CD4-positive, alpha-beta memory T cell (primary cell): Measurements from ENCODE around the gene SH2D4B. TPM values are rescaled to one million over a fixed set of nuclear protein-coding genes. Genes with fewer than 3 reads are reported as not detected.
A peak's percentile ranks its signal among the peaks of the same experiment; 100 is the strongest.

ENCODE experiments used
- CTCF ChIA-PET: fragments of 350-600 bp; sonication (Branson Sonifier 250); formaldehyde crosslinking; loops from one replicate; lab custom pipeline; 2021; ENCODE audit warnings: inconsistent platforms; ENCODE audit not compliant: partially characterized antibody; lab: Charles Lee
- POLR2A ChIA-PET: fragments of 350-600 bp; sonication (Branson Sonifier 250); formaldehyde crosslinking; loops from one replicate; lab custom pipeline; 2021; ENCODE audit not compliant: partially characterized antibody; lab: Charles Lee
- DNase-seq, 5 donors: peaks; one replicate each; pipeline versions ENCODE4 v3.0.0 to v3.0.0-alpha.2; 2020 to 2022; ENCODE audit warnings: mixed read lengths in 1 of 5
- H3K27ac ChIP-seq: one replicate; pipeline ENCODE4 v1.7.0; 2013; ENCODE audit warnings: low read depth, low read length
- H3K27me3 ChIP-seq: 2 replicates; pipeline ENCODE4 v1.7.0; 2013; ENCODE audit warnings: mild to moderate bottlenecking, low read length, moderate library complexity; ENCODE audit not compliant: insufficient read depth
- H3K36me3 ChIP-seq: 2 replicates; pipeline ENCODE4 v1.7.0; 2013; ENCODE audit warnings: mild to moderate bottlenecking, low read length, moderate library complexity; ENCODE audit not compliant: insufficient read depth
- H3K4me1 ChIP-seq: 2 replicates; pipeline ENCODE4 v1.7.0; 2013; ENCODE audit warnings: mild to moderate bottlenecking, low read length, moderate library complexity; ENCODE audit not compliant: insufficient read depth
- H3K4me3 ChIP-seq, 2 donors: one replicate each; pipeline ENCODE4 v1.7.0; 2013; ENCODE audit warnings: low read length in 2 of 2, mild to moderate bottlenecking in 1 of 2
- H3K9me3 ChIP-seq, 2 donors: one replicate each; pipeline ENCODE4 v1.7.0; 2013; ENCODE audit warnings: low read length in 2 of 2, control low read depth in 1 of 2; ENCODE audit not compliant: control insufficient read depth in 1 of 2
- H3K27ac Mint-ChIP-seq, 7 donors: one replicate each; pipeline ENCODE4 v1.8.0; 2020 to 2021; ENCODE audit warnings: mixed read lengths in 7 of 7, mild to moderate bottlenecking in 6 of 7, inconsistent platforms in 3 of 7, moderate library complexity in 3 of 7
- H3K27me3 Mint-ChIP-seq, 2 donors: one replicate each; pipeline ENCODE4 v1.8.0; 2020 to 2021; ENCODE audit warnings: mixed read lengths in 2 of 2
- H3K36me3 Mint-ChIP-seq, 2 donors: one replicate each; pipeline ENCODE4 v1.8.0; 2020 to 2021; ENCODE audit warnings: mixed read lengths in 2 of 2, inconsistent platforms in 1 of 2, mild to moderate bottlenecking in 1 of 2
- H3K4me1 Mint-ChIP-seq, 4 donors: one replicate each; pipeline ENCODE4 v1.8.0; 2020 to 2021; ENCODE audit warnings: mixed read lengths in 4 of 4, mild to moderate bottlenecking in 1 of 4
- H3K4me3 Mint-ChIP-seq, 8 donors: one replicate each; pipeline ENCODE4 v1.8.0; 2020 to 2021; ENCODE audit warnings: mixed read lengths in 8 of 8, mild to moderate bottlenecking in 7 of 8, moderate library complexity in 6 of 8, inconsistent platforms in 3 of 8
- H3K9me3 Mint-ChIP-seq, 8 donors: one replicate each; pipeline ENCODE4 v1.8.0; 2020 to 2021; ENCODE audit warnings: mixed read lengths in 8 of 8, mild to moderate bottlenecking in 5 of 8, inconsistent platforms in 3 of 8, moderate library complexity in 1 of 8
- intact Hi-C: fragments of 100-400 bp; cut with micrococcal nuclease; formaldehyde crosslinking; loops from one replicate; pipeline ENCODE4 v1.15.1; 2023
- polyA plus RNA-seq, 2 donors: library from polyadenylated mRNA; unstranded; fragments of 300-500 nt; fragmentation: Illumina TruSeq; gene quantifications; one replicate each; pipeline ENCODE4 v1.2.3, GENCODE V29; 2021
- total RNA-seq, 2 experiments: library from RNA; stranded (reverse); gene quantifications; one replicate each; pipeline ENCODE4 v1.2.3, GENCODE V29; 2021

Gene SH2D4B
- total and polyA plus RNA-seq, 4 experiments from 2014 or later, result 0.17 TPM; not detected in 2

GRCh38 chr10:80660266-80660665, 122.6 kb downstream of the SH2D4B start:
- Histone ChIP-seq H3K27me3 (no peaks in the 10 kb centered on the region), H3K9me3 (peaks cover 0 to 5% of the 10 kb centered on the region in 2 donors), H3K4me3 (no peak overlapping the region), H3K4me1 (peaks cover 5% of the 10 kb centered on the region), H3K27ac (no peak overlapping the region), H3K36me3 (no peaks in the 10 kb centered on the region)
- Mint-ChIP-seq H3K9me3 (no peaks in the 10 kb centered on the region), H3K36me3 (no peaks in the 10 kb centered on the region), H3K27ac (no peak overlapping the region), H3K4me1 (peaks cover 0 to 4% (median 3%) of the 10 kb centered on the region in 4 donors), H3K27me3 (peaks cover 9 to 13% of the 10 kb centered on the region in 2 donors), H3K4me3 (no peak overlapping the region)
- CTCF ChIA-PET, result interaction anchor here (1.0 to 5.3 kb wide), 5 partner anchors 8 to 282 kb away, joined by 3 to 37 read pairs (median 4); no protein-coding TSS in a partner anchor
- DNase-seq, result no peak
- POLR2A ChIA-PET, result no interaction called here
- intact Hi-C loops, result loop anchor here (10.0 kb wide), 1 partner anchor 275 kb away; no protein-coding TSS in a partner anchor

- Mint-ChIP-seq H3K9me3 (no peaks in the 10 kb centered on the region), H3K4me3 (no peak overlapping the region), H3K27ac (no peak overlapping the region), H3K4me1 (peaks cover 0 to 4% (median 3%) of the 10 kb centered on the region in 4 donors), H3K36me3 (no peaks in the 10 kb centered on the region), H3K27me3 (peaks cover 11 to 13% of the 10 kb centered on the region in 2 donors)
- no peak for DNase-seq
- CTCF ChIA-PET, result interaction anchor here (1.0 to 5.3 kb wide), 8 partner anchors 8 to 283 kb away, joined by 3 to 37 read pairs (median 4); no protein-coding TSS in a partner anchor
- no peaks in the 10 kb centered on the region for H3K27me3 ChIP-seq
- peaks cover 0 to 5% of the 10 kb centered on the region in 2 donors for H3K9me3 ChIP-seq
- intact Hi-C loops, result loop anchor here (10.0 kb wide), 1 partner anchor 276 kb away; no protein-coding TSS in a partner anchor
- POLR2A ChIA-PET, result no interaction called here
- peaks cover 5% of the 10 kb centered on the region for H3K4me1 ChIP-seq
- H3K4me3 ChIP-seq, result no peak overlapping the region
- no peak overlapping the region for H3K27ac ChIP-seq
- no peaks in the 10 kb centered on the region for H3K36me3 ChIP-seq
These were observed 123.0 kb downstream of the SH2D4B start for GRCh38 chr10:80660736-80661135.

DNA sequence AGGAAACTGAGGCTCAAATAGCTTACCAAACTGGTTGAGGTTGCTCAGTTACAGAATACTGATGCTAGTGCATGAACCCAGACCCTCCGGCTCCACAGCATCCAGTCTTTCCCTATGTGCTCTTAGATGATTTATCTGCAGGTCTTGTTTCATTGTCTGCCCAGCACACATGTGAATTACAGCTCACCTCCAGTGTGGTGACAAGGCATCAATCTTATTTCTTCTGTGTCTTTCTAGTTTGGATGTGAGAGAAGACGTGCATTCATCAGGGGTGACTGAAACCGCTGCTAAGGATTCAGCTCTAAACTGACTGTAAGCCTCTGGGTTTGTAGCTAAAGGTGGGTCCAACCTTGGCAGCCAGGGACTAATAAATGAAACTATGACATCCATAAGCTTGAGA, 123.8 kb downstream of the SH2D4B start:
- ChIA-PET CTCF (interaction anchor here (0.6 to 5.3 kb wide), 15 partner anchors 9 to 283 kb away, joined by 3 to 37 read pairs (median 4); no protein-coding TSS in a partner anchor), POLR2A (no interaction called here)
- Mint-ChIP-seq H3K36me3 (no peaks in the 10 kb centered on the region), H3K9me3 (no peaks in the 10 kb centered on the region), H3K4me1 (peaks cover 0 to 4% (median 3%) of the 10 kb centered on the region in 4 donors), H3K4me3 (no peak overlapping the region), H3K27me3 (peaks cover 13% of the 10 kb centered on the region in 2 donors), H3K27ac (no peak overlapping the region)
- no peaks in the 10 kb centered on the region for H3K36me3 ChIP-seq
- DNase-seq, result no peak
- no peak overlapping the region for H3K27ac ChIP-seq
- no peaks in the 10 kb centered on the region for H3K9me3 ChIP-seq
- no peak overlapping the region for H3K4me3 ChIP-seq
- intact Hi-C loops, result loop anchor here (10.0 kb wide), 1 partner anchor 277 kb away; no protein-coding TSS in a partner anchor
- H3K27me3 ChIP-seq, result no peaks in the 10 kb centered on the region
- H3K4me1 ChIP-seq, result peaks cover 5% of the 10 kb centered on the region

GRCh38 chr10:80662429-80663261, 124.9 kb downstream of the SH2D4B start:
- Histone ChIP-seq H3K4me1 (peaks cover 5% of the 10 kb centered on the region), H3K9me3 (no peaks in the 10 kb centered on the region), H3K27ac (no peak overlapping the region), H3K36me3 (no peaks in the 10 kb centered on the region), H3K27me3 (no peaks in the 10 kb centered on the region), H3K4me3 (no peak overlapping the region)
- ChIA-PET CTCF (interaction anchor here (0.6 to 5.3 kb wide), 26 partner anchors 9 to 282 kb away, joined by 3 to 37 read pairs (median 4); no protein-coding TSS in a partner anchor), POLR2A (no interaction called here)
- intact Hi-C loops, result loop anchor here (10.0 kb wide), 1 partner anchor 278 kb away; no protein-coding TSS in a partner anchor
- Mint-ChIP-seq H3K27me3 (peaks cover 13 to 16% of the 10 kb centered on the region in 2 donors), H3K36me3 (no peaks in the 10 kb centered on the region), H3K27ac (no peak overlapping the region), H3K9me3 (no peaks in the 10 kb centered on the region), H3K4me3 (peak overlapping the region in 5 of 8 donors; percentile 27 to 70 (median 46)), H3K4me1 (peaks cover 0 to 4% (median 3%) of the 10 kb centered on the region in 4 donors)
- DNase-seq, result peak; percentile 37 to 58 (median 49)

DNA sequence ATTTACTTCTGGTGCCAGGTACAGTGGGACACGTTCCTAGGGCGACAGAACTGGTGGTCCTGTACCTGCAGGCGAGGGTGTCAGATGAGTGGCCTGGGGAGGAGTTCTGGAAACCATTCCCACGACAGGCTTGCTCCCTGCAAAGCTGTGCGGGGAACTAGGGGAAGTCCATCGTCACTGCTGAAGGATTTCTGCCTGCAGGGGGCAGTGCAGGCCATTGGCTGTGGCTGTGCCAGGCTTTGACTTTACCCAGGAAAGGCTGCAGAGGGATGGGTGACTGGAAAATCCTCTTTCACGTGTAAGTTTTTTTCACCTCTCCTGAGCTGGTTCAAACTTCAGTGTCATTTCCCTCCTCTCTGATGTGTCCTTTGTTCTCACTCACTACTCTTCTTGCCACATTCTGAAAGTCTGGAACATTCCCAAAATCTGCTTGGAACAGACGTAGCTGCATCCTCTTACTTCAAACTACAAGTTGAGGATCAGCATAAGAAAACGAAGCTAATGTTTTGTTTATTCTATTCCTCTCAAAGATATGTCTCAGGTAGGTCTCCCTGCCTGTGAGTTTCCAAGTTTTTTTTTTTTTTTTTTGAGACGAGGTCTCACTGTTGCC, 126.5 kb downstream of the SH2D4B start:
- H3K4me1 ChIP-seq, result peaks cover 5% of the 10 kb centered on the region
- no peaks in the 10 kb centered on the region for H3K9me3 ChIP-seq
- intact Hi-C loops, result loop anchor here (10.0 kb wide), 1 partner anchor 279 kb away; no protein-coding TSS in a partner anchor
- ChIA-PET POLR2A (interaction anchor here (0.6 kb wide), 1 partner anchor 259 kb away, joined by 4 read pairs; no protein-coding TSS in a partner anchor), CTCF (interaction anchor here (0.7 to 5.3 kb wide), 13 partner anchors 8 to 286 kb away, joined by 3 to 37 read pairs (median 3); no protein-coding TSS in a partner anchor)
- H3K36me3 ChIP-seq, result no peaks in the 10 kb centered on the region
- Mint-ChIP-seq H3K4me3 (no peak overlapping the region), H3K4me1 (peaks cover 0 to 4% (median 3%) of the 10 kb centered on the region in 4 donors), H3K36me3 (no peaks in the 10 kb centered on the region), H3K27ac (peak overlapping the region in 1 of 7 donors; percentile 19), H3K27me3 (peaks cover 14 to 16% of the 10 kb centered on the region in 2 donors), H3K9me3 (no peaks in the 10 kb centered on the region)
- DNase-seq, result peak in 2 of 5 donors; percentile 7 to 21
- no peak overlapping the region for H3K4me3 ChIP-seq
- no peaks in the 10 kb centered on the region for H3K27me3 ChIP-seq
- H3K27ac ChIP-seq, result no peak overlapping the region

GRCh38 chr10:80669485-80669884, 131.8 kb downstream of the SH2D4B start:
- Mint-ChIP-seq H3K36me3 (no peaks in the 10 kb centered on the region), H3K27ac (no peak overlapping the region), H3K4me3 (no peak overlapping the region), H3K9me3 (no peaks in the 10 kb centered on the region), H3K27me3 (peaks cover 1 to 9% of the 10 kb centered on the region in 2 donors), H3K4me1 (no peaks in the 10 kb centered on the region)
- CTCF ChIA-PET, result no interaction called here
- POLR2A ChIA-PET, result no interaction called here
- H3K9me3 ChIP-seq, result no peaks in the 10 kb centered on the region
- H3K27ac ChIP-seq, result no peak overlapping the region
- no peaks in the 10 kb centered on the region for H3K27me3 ChIP-seq
- no peak for DNase-seq
- H3K4me1 ChIP-seq, result no peaks in the 10 kb centered on the region
- intact Hi-C loops, result loop anchor here (10.0 kb wide), 1 partner anchor 285 kb away; no protein-coding TSS in a partner anchor
- H3K4me3 ChIP-seq, result no peak overlapping the region
- no peaks in the 10 kb centered on the region for H3K36me3 ChIP-seq
